GM18867 (cell line): Measurements from ENCODE around the gene KIAA0753.

Experiments used
- ATAC-seq: cut with Tn5 transposase; IDR thresholded peaks from one replicate; pipeline ENCODE4 v1.9.1; 2021; ENCODE audit warnings: mild to moderate bottlenecking, moderate library complexity; ENCODE audit not compliant: unreplicated experiment

KIAA0753 gene

GRCh38 chr17:6643451-6644125 is 3.1 kb upstream of the KIAA0753 start:
- ATAC-seq: no peak

- ATAC-seq: no peak
These were observed 2.1 kb upstream of the KIAA0753 start for GRCh38 chr17:6642592-6642991.

- ATAC-seq: no peak
These were observed 844 bp upstream of the KIAA0753 start for GRCh38 chr17:6641247-6641863.

- no peak for ATAC-seq
These were observed 650 bp downstream of the KIAA0753 start for GRCh38 chr17:6639586-6640535.

GRCh38 chr17:6639014-6639585 is 1.4 kb downstream of the KIAA0753 start:
- ATAC-seq: no peak

GRCh38 chr17:6638046-6638908 is 2.2 kb downstream of the KIAA0753 start:
- ATAC-seq: no peak

- ATAC-seq: no peak
These were observed 3.1 kb downstream of the KIAA0753 start for GRCh38 chr17:6637458-6637840.

- ATAC-seq: no peak
These were observed 3.7 kb downstream of the KIAA0753 start for GRCh38 chr17:6636616-6637457.

- ATAC-seq: no peak
These were observed 4.4 kb downstream of the KIAA0753 start for GRCh38 chr17:6636105-6636504.

- no peak for ATAC-seq
These were observed 7.2 kb downstream of the KIAA0753 start for GRCh38 chr17:6633263-6633662.

GRCh38 chr17:6632530-6632929 is 8.0 kb downstream of the KIAA0753 start:
- ATAC-seq: no peak

GRCh38 chr17:6630390-6630789 is 10.1 kb downstream of the KIAA0753 start:
- no peak for ATAC-seq

- ATAC-seq: no peak
These were observed 13.5 kb downstream of the KIAA0753 start for GRCh38 chr17:6627019-6627418.

- ATAC-seq: no peak
These were observed 13.9 kb downstream of the KIAA0753 start for GRCh38 chr17:6626616-6627015.

- ATAC-seq: no peak
These were observed 16.6 kb downstream of the KIAA0753 start for GRCh38 chr17:6623941-6624340.

- no peak for ATAC-seq
These were observed 29.3 kb downstream of the KIAA0753 start for GRCh38 chr17:6611231-6611630.

GRCh38 chr17:6610011-6610410 is 30.5 kb downstream of the KIAA0753 start:
- no peak for ATAC-seq

- ATAC-seq: no peak
These were observed 32.2 kb downstream of the KIAA0753 start for GRCh38 chr17:6608321-6608720.

- no peak for ATAC-seq
These were observed 35.4 kb downstream of the KIAA0753 start for GRCh38 chr17:6605142-6605541.
